Transverse colon (tissue), 4 donors: ENCODE measurements around the gene GBGT1.

Experiments used
- CTCF ChIP-seq, 5 experiments: fragments of 200-600 bp in 3 of 5; fragments of 450-650 bp in 2 of 5; sonication (generic) in 3 of 5; IDR thresholded peaks; 1 replicate in 2 of 5; 2 replicates in 3 of 5; pipeline ENCODE4 v1.5.1; 2016 to 2017; ENCODE audit warnings: antibody characterized with exemption in 5 of 5, inconsistent platforms in 3 of 5, mild to moderate bottlenecking in 2 of 5, moderate library complexity in 1 of 5
- POLR2A ChIP-seq: fragments of 450-650 bp; IDR thresholded peaks from one replicate; pipeline ENCODE4 v1.6.1; 2016; ENCODE audit warnings: antibody characterized with exemption, mild to moderate bottlenecking, moderate library complexity
- POLR2AphosphoS5 ChIP-seq, 3 donors: sonication (generic); formaldehyde crosslinking; IDR thresholded peaks; one replicate each; pipeline ENCODE4 v1.6.1; 2016; ENCODE audit warnings: antibody characterized with exemption in 3 of 3

DNA sequence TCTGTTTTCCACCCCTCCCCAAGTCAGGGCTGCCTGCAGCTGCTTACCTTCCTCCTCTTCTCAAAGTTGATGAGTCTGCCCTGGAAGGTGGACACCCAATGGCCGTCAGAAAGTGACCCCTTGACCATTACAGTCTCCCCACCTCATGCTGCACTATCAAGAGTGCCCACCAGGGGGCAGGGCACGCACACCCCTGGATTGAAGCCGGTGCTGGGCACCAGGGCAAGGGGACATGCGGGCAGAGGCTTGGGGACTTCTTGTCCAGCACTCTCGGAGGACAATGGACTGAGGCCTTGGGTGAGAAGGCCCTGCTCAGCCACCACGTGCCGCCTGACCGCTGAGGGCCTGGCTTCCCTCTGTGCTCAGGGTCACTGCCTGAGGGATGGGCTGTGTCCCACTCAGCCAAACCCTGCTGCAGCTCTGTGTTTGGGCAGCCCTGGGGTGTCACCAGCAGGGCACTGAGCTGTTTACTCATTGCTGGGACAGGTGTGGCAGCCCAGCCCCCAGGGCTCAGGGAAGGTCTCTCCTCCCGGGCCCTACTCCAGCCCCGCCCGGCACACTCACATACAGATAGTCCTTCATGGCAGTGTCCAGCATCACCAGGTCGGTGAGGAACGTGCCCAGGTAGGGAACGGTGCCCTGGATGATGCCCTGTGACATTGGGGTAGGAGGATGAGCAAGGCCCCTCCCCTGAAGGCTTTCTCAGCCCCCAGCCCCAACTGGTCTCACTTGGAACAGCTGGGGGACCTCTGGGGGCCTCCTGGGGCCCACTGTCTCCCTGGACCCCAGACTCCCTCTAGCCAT is 60.3 kb downstream of the GBGT1 start:
- peak; percentile 97 to 99 (median 98) for TF ChIP-seq CTCF (IDR thresholded peaks at IDR 0.05)
- peak in 1 of 3 donors; percentile 5 for TF ChIP-seq POLR2AphosphoS5 (IDR thresholded peaks at IDR 0.05)
- TF ChIP-seq POLR2A, result no peak
